Mesenchymal stem cell (in vitro differentiated cells and primary cell): ENCODE measurements around the gene GATB.

Experiments
- DNase-seq: peaks from one replicate; pipeline ENCODE4 v3.0.0-alpha.2; 2013
- H2AFZ ChIP-seq: one replicate; pipeline ENCODE4 v1.6.1; 2013; ENCODE audit warnings: low read depth, mild to moderate bottlenecking, control low read depth, inconsistent platforms, low read length, moderate library complexity
- H2AK5ac ChIP-seq: 2 replicates; pipeline ENCODE4 v1.6.1; 2013; ENCODE audit warnings: low read length, moderate library complexity, mild to moderate bottlenecking, inconsistent platforms; ENCODE audit not compliant: severe bottlenecking
- H2BK120ac ChIP-seq: one replicate; pipeline ENCODE4 v1.6.1; 2013; ENCODE audit warnings: low read depth, mild to moderate bottlenecking, inconsistent platforms, low read length, moderate library complexity
- H2BK12ac ChIP-seq, 2 experiments: one replicate each; pipeline ENCODE4 v1.6.1; 2013; ENCODE audit warnings: inconsistent platforms in 2 of 2, low read length in 2 of 2, mild to moderate bottlenecking in 2 of 2, moderate library complexity in 2 of 2, control low read depth in 1 of 2
- H2BK15ac ChIP-seq: one replicate; pipeline ENCODE4 v1.6.1; 2013; ENCODE audit warnings: mild to moderate bottlenecking, low read depth, inconsistent platforms; ENCODE audit not compliant: poor library complexity, severe bottlenecking
- H2BK5ac ChIP-seq: 2 replicates; pipeline ENCODE4 v1.6.1; 2013; ENCODE audit warnings: low read depth, mild to moderate bottlenecking, low read length, control low read depth, inconsistent platforms; ENCODE audit not compliant: poor library complexity, severe bottlenecking
- H3K14ac ChIP-seq, 2 experiments: one replicate each; pipeline ENCODE4 v1.6.1; 2013; ENCODE audit warnings: inconsistent platforms in 2 of 2, low read length in 2 of 2, control low read depth in 1 of 2, mild to moderate bottlenecking in 1 of 2, moderate library complexity in 1 of 2
- H3K18ac ChIP-seq, 2 experiments: one replicate each; pipeline ENCODE4 v1.6.1; 2013; ENCODE audit warnings: inconsistent platforms in 2 of 2, low read length in 2 of 2, control low read depth in 1 of 2, low read depth in 1 of 2, mild to moderate bottlenecking in 1 of 2
- H3K23ac ChIP-seq, 2 experiments: one replicate each; pipeline ENCODE4 v1.6.1; 2013; ENCODE audit warnings: inconsistent platforms in 2 of 2, low read length in 2 of 2, mild to moderate bottlenecking in 2 of 2, moderate library complexity in 2 of 2, control low read depth in 1 of 2
- H3K27ac ChIP-seq: 2 replicates; pipeline ENCODE4 v1.5.1; 2013; ENCODE audit warnings: mild to moderate bottlenecking, moderate library complexity, low read length, control low read depth, inconsistent platforms; ENCODE audit not compliant: poor library complexity, severe bottlenecking
- H3K27me3 ChIP-seq, 2 experiments: 2 replicates each; pipeline versions ENCODE4 v1.6.1 to v1.7.0; 2013; ENCODE audit warnings: low read length in 2 of 2, mild to moderate bottlenecking in 2 of 2, moderate library complexity in 2 of 2, control low read depth in 1 of 2, inconsistent platforms in 1 of 2; ENCODE audit not compliant: control insufficient read depth in 1 of 2, insufficient read depth in 1 of 2
- H3K36me3 ChIP-seq, 2 experiments: 2 replicates each; pipeline versions ENCODE4 v1.6.1 to v1.7.0; 2013; ENCODE audit warnings: low read length in 2 of 2, control low read depth in 1 of 2, inconsistent platforms in 1 of 2, low read depth in 1 of 2, mild to moderate bottlenecking in 1 of 2; ENCODE audit not compliant: insufficient read depth in 2 of 2, control insufficient read depth in 1 of 2
- H3K4ac ChIP-seq, 2 experiments: one replicate each; pipeline ENCODE4 v1.6.1; 2013; ENCODE audit warnings: inconsistent platforms in 2 of 2, low read length in 2 of 2, mild to moderate bottlenecking in 2 of 2, moderate library complexity in 2 of 2, control low read depth in 1 of 2, low read depth in 1 of 2
- H3K4me1 ChIP-seq: 2 replicates; pipeline ENCODE4 v1.6.1; 2013; ENCODE audit warnings: low read depth, low read length, control low read depth; ENCODE audit not compliant: control insufficient read depth, insufficient read depth
- H3K4me2 ChIP-seq: 2 replicates; pipeline ENCODE4 v1.6.1; 2013; ENCODE audit warnings: low read length, mild to moderate bottlenecking, inconsistent platforms; ENCODE audit not compliant: poor library complexity, severe bottlenecking
- H3K4me3 ChIP-seq, 2 experiments: 2 replicates each; pipeline versions ENCODE4 v1.5.1 to v1.7.0; 2013; ENCODE audit warnings: low read length in 2 of 2, mild to moderate bottlenecking in 2 of 2, control low read depth in 1 of 2, low read depth in 1 of 2; ENCODE audit not compliant: insufficient read depth in 1 of 2
- H3K79me1 ChIP-seq: replicated peaks from 2 replicates; pipeline ENCODE4 v1.6.1; 2013; ENCODE audit warnings: mild to moderate bottlenecking, control low read depth, low read length, inconsistent platforms; ENCODE audit not compliant: poor library complexity, severe bottlenecking
- H3K9ac ChIP-seq: 2 replicates; pipeline ENCODE4 v1.7.0; 2013; ENCODE audit warnings: mild to moderate bottlenecking, low read length, moderate library complexity
- H3K9me3 ChIP-seq: 2 replicates; pipeline ENCODE4 v1.7.0; 2013; ENCODE audit warnings: mild to moderate bottlenecking, low read length; ENCODE audit not compliant: control insufficient read depth
- H4K8ac ChIP-seq: one replicate; pipeline ENCODE4 v1.6.1; 2013; ENCODE audit warnings: inconsistent platforms, mild to moderate bottlenecking, low read length, moderate library complexity
- H4K91ac ChIP-seq: one replicate; pipeline ENCODE4 v1.6.1; 2013; ENCODE audit warnings: mild to moderate bottlenecking, low read length, inconsistent platforms
- WGBS: methylation state at CpG from one replicate; pipeline ENCODE4 v1.1.7; 2013; ENCODE audit warnings: mixed read lengths; 5-methylcytosine and 5-hydroxymethylcytosine counted together

The GATB gene

DNA sequence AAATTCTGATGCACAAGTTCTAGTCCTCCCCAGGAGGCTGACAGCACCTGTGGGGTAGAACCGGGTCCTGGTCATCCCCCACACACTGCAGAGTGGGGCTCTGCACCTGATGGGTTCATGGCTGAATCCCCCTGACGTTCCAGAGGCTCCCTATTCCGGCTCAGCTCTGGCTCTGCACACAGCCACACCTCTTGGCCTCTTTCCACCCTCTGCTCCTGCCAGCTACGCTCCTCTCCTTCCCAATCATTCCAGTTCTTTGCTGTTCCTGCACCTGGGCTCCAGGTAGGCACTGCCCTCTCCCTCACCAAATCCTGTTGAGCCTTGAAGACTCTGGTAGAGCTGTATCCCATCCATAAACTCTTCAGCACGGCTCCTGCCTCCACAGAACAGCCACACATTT, 75.5 kb downstream of the GATB start:
- 83% methylated on average over 5 of the region's 5 CpGs for WGBS
- no peak overlapping the region for H2BK120ac ChIP-seq
- H2AFZ ChIP-seq = no peak overlapping the region

DNA sequence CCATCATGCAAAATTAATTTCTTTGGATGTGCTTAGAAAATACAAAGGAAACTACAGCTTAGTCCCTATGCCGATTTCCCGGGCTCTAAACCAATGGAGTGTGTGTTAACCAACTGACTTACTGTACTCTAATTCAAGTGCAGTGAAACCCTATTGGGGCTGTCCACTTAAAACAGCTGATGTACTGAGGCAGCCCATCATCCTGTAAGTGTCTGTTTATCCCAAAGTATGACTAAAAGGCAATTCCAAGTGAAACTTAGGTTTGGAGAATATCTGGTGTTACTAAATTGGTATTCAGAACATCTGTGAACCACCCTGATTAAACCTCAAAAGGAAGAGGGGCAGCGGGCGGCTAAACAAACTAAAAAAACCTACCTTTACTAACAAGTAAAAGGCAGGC, 79.7 kb downstream of the GATB start:
- Histone ChIP-seq H2BK5ac (no peak overlapping the region), H3K4me3 (no peak overlapping the region), H3K79me1 (no peaks in the 10 kb centered on the region), H3K9me3 (no peaks in the 10 kb centered on the region), H2BK120ac (no peak overlapping the region), H2AK5ac (no peak overlapping the region), H4K91ac (no peak overlapping the region), H3K36me3 (peaks cover 10 to 18% of the 10 kb centered on the region in 2 experiments), H3K18ac (no peak overlapping the region), H3K4ac (no peak overlapping the region), H3K27ac (no peak overlapping the region), H3K4me2 (no peak overlapping the region), H3K4me1 (peaks cover 6% of the 10 kb centered on the region), H4K8ac (no peak overlapping the region), H3K9ac (no peak overlapping the region), H3K23ac (no peak overlapping the region), H2BK15ac (no peak overlapping the region), H2AFZ (no peak overlapping the region), H3K27me3 (no peaks in the 10 kb centered on the region), H3K14ac (no peak overlapping the region), H2BK12ac (no peak overlapping the region)
- 83% methylated on average over 4 of the region's 4 CpGs for WGBS
- peak; percentile 30 for DNase-seq

More for the DNA sequence above, 75.5 kb downstream of the GATB start:
- Histone ChIP-seq H2BK12ac (no peak overlapping the region), H3K36me3 (peaks cover 13 to 15% of the 10 kb centered on the region in 2 experiments), H3K27me3 (no peaks in the 10 kb centered on the region), H3K23ac (no peak overlapping the region), H4K91ac (no peak overlapping the region), H3K79me1 (no peaks in the 10 kb centered on the region), H3K9ac (no peak overlapping the region), H3K4me1 (peaks cover 9% of the 10 kb centered on the region), H4K8ac (no peak overlapping the region), H3K9me3 (no peaks in the 10 kb centered on the region), H2AK5ac (no peak overlapping the region), H2BK5ac (no peak overlapping the region), H3K27ac (no peak overlapping the region), H3K4me3 (no peak overlapping the region), H2BK15ac (no peak overlapping the region), H3K4ac (no peak overlapping the region), H3K14ac (no peak overlapping the region), H3K4me2 (no peak overlapping the region), H3K18ac (no peak overlapping the region)
- DNase-seq = no peak

DNA sequence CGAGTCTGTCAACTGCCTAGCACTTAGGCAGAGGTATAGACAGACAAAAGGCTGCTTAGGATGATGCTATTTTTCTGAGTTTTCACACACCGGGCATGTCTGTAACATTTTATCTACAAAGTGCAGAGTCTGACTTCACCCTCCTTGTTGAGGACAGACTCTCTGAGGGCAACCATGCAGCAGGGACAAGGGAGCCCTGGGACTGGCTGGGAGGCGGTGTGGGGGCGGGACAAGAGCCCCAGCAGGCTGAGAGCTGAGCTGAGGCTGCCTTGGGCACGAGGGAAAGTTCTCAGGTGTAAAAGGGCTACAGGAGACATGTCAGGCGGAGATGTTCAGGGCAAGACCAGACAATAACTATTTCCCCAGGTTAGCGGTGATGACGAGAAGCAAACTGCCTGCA, 81.6 kb downstream of the GATB start:
- H3K4ac ChIP-seq = no peak overlapping the region
- no peak overlapping the region for H2AFZ ChIP-seq
- H3K23ac ChIP-seq = no peak overlapping the region
- H3K27me3 ChIP-seq = no peaks in the 10 kb centered on the region
- no peak overlapping the region for H2AK5ac ChIP-seq
- no peak overlapping the region for H4K8ac ChIP-seq
- no peak overlapping the region for H3K18ac ChIP-seq
- H3K36me3 ChIP-seq = peaks cover 5 to 18% of the 10 kb centered on the region in 2 experiments
- no peak overlapping the region for H3K4me2 ChIP-seq
- H2BK5ac ChIP-seq = no peak overlapping the region
- WGBS = 92% methylated on average over 8 of the region's 8 CpGs
- no peak overlapping the region for H3K27ac ChIP-seq
- H3K9me3 ChIP-seq = no peaks in the 10 kb centered on the region
- no peak overlapping the region for H2BK15ac ChIP-seq
- no peak overlapping the region for H2BK120ac ChIP-seq
- H4K91ac ChIP-seq = no peak overlapping the region
- H3K14ac ChIP-seq = no peak overlapping the region
- no peaks in the 10 kb centered on the region for H3K79me1 ChIP-seq
- no peak overlapping the region for H2BK12ac ChIP-seq
- no peak for DNase-seq
- no peak overlapping the region for H3K4me3 ChIP-seq
- peaks cover 15% of the 10 kb centered on the region for H3K4me1 ChIP-seq
- no peak overlapping the region for H3K9ac ChIP-seq

DNA sequence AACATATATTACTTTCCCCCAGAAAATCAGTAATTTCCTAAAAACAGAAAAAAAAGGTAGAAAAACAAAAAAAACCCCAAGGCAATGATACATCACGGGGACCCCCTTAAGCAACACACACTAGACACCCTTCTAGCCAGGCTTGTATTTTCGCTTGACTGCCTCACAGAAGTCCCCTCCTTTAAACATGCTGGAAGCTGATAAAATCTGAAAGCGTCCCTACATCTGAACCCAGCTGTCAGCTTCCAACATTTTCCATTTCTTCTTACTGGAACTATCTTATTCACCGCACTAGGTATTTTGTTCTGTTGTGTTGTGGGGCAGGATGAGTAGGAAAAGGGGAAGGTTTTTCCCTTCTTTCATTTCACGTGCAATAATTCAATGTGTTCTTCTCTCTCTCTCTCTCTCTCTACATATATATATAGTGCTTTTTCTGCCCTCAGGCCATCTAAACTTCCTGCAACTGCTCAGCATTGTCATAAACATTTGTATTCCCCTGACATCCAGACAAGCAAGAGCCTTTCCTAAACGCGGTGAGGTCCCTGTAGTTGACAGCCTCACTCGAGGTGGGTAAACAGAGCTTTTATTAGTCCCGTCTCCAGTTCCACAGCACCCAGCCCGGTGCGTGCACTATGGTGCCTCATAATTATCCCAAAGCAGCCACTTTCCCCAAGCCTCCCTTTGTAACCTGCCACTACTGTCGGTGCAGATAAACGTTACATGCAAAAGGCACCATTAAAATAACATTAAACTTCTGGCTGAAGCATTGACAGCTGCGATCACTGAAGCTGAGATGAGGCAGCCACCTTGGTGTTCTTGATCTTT, 82.5 kb downstream of the GATB start:
- no peak overlapping the region for H3K4me2 ChIP-seq
- WGBS = 27% methylated on average over 12 of the region's 14 CpGs
- H3K27ac ChIP-seq = no peak overlapping the region
- no peak overlapping the region for H2BK5ac ChIP-seq
- peaks cover 9 to 18% of the 10 kb centered on the region in 2 experiments for H3K36me3 ChIP-seq
- no peak overlapping the region for H3K4me3 ChIP-seq
- no peak overlapping the region for H3K4ac ChIP-seq
- no peaks in the 10 kb centered on the region for H3K79me1 ChIP-seq
- no peak overlapping the region for H3K23ac ChIP-seq
- H4K91ac ChIP-seq = no peak overlapping the region
- H3K9me3 ChIP-seq = no peaks in the 10 kb centered on the region
- no peak overlapping the region for H3K18ac ChIP-seq
- peak; percentile 26 for DNase-seq
- no peaks in the 10 kb centered on the region for H3K27me3 ChIP-seq
- H2BK120ac ChIP-seq = no peak overlapping the region
- H3K4me1 ChIP-seq = peaks cover 15% of the 10 kb centered on the region
- H4K8ac ChIP-seq = no peak overlapping the region
- no peak overlapping the region for H3K9ac ChIP-seq
- H2BK12ac ChIP-seq = no peak overlapping the region
- no peak overlapping the region for H2AK5ac ChIP-seq
- H2BK15ac ChIP-seq = no peak overlapping the region
- H3K14ac ChIP-seq = no peak overlapping the region
- H2AFZ ChIP-seq = no peak overlapping the region
